Fibroblast of pulmonary artery (primary cell): Measurements from ENCODE around the gene PRDM7.

Experiments used
- DNase-seq: peaks from one replicate; pipeline ENCODE4 v3.0.0-alpha.2; 2010; ENCODE audit warnings: low read depth
- H3K4me3 ChIP-seq: replicated peaks from 2 replicates; pipeline ENCODE4 v1.5.1; 2011; ENCODE audit warnings: low read depth, mild to moderate bottlenecking, control low read depth, low read length, moderate library complexity
- CTCF ChIP-seq: IDR thresholded peaks from 2 replicates; pipeline ENCODE4 v1.5.1; 2011; ENCODE audit warnings: mild to moderate bottlenecking, control low read depth, low read length, inconsistent platforms; ENCODE audit errors: missing control alignments

The PRDM7 gene

GRCh38 chr16:90019543-90020259, 57.4 kb downstream of the PRDM7 start:
- H3K4me3 ChIP-seq: peak overlapping the region; percentile 56
- no peak for TF ChIP-seq CTCF
- DNase-seq: peak; percentile 26

GRCh38 chr16:90018652-90019542, 58.2 kb downstream of the PRDM7 start, which contains the start of gene DBNDD1:
Gene DBNDD1, minus strand, starts transcription at chr16:90019456. Its CDS starts 115 bp downstream, at chr16:90019341.
- no peak for TF ChIP-seq CTCF
- DNase-seq: no peak
- H3K4me3 ChIP-seq: peak within 1 kb of the TSS; percentile 56

- H3K4me3 ChIP-seq: no peak overlapping the region
- TF ChIP-seq CTCF: no peak
- no peak for DNase-seq
Observed at GRCh38 chr16:90018297-90018651, 58.9 kb downstream of the PRDM7 start.

- no peak overlapping the region for H3K4me3 ChIP-seq
- no peak for DNase-seq
- no peak for TF ChIP-seq CTCF
Observed at GRCh38 chr16:90016339-90016950, 60.7 kb downstream of the PRDM7 start.

GRCh38 chr16:90015586-90016338, 61.4 kb downstream of the PRDM7 start:
- H3K4me3 ChIP-seq: no peak overlapping the region
- no peak for DNase-seq
- TF ChIP-seq CTCF: no peak

GRCh38 chr16:90012991-90013745, 64.0 kb downstream of the PRDM7 start:
- no peak for TF ChIP-seq CTCF
- no peak overlapping the region for H3K4me3 ChIP-seq
- DNase-seq: no peak
